Cardiac muscle cell (in vitro differentiated cells and primary cell): ENCODE measurements around the gene USP32. TPM values are rescaled to one million over a fixed set of nuclear protein-coding genes. Genes with fewer than 3 reads are reported as not detected.
"Not testable (repeated sequence)": the region's sequence is repeated elsewhere in the genome, so short reads cannot be mapped to it uniquely, and the experiment has no call there.

Experiments
- DNase-seq, 2 donors: peaks; one replicate each; pipeline versions ENCODE4 v3.0.0 to v3.0.0-alpha.2; 2010 to 2017; ENCODE audit warnings: low read depth in 1 of 2, low spot score in 1 of 2
- H3K27ac ChIP-seq: fragments of 200-600 bp; sonication (generic); 2 replicates; pipeline ENCODE4 v1.5.1; 2016
- H3K27me3 ChIP-seq: fragments of 200-600 bp; sonication (generic); 2 replicates; pipeline ENCODE4 v1.6.0; 2016; ENCODE audit warnings: control low read depth
- H3K36me3 ChIP-seq: fragments of 200-600 bp; sonication (generic); 2 replicates; pipeline ENCODE4 v1.5.1; 2016; ENCODE audit warnings: control low read depth
- H3K4me1 ChIP-seq: fragments of 200-600 bp; sonication (generic); 2 replicates; pipeline ENCODE4 v1.8.1; 2017; ENCODE audit warnings: low read depth, mild to moderate bottlenecking, mixed run types
- H3K4me3 ChIP-seq: fragments of 200-600 bp; sonication (generic); 2 replicates; pipeline ENCODE4 v1.5.1; 2016; ENCODE audit warnings: mild to moderate bottlenecking
- H3K9me3 ChIP-seq: fragments of 200-600 bp; sonication (generic); 2 replicates; pipeline ENCODE4 v1.5.1; 2017; ENCODE audit warnings: low read depth, mild to moderate bottlenecking, control low read depth
- polyA plus RNA-seq: library from polyadenylated mRNA; unstranded; fragments of >200 nt; fragmentation: Nextera tagmentation; extraction: Ambion mirVana; gene quantifications from 2 replicates; pipeline ENCODE4 v1.2.1, GENCODE V29; 2016
- total RNA-seq: library from RNA; depleted of rRNA; stranded (reverse); fragments of >200 nt; gene quantifications from 2 replicates; pipeline ENCODE4 v1.2.3, GENCODE V29; 2016
- TF ChIP-seq, protein P1 (sequence below): IDR thresholded peaks from 2 replicates; pipeline ENCODE4 v1.5.1; 2012; ENCODE audit warnings: low read depth, mild to moderate bottlenecking, low read length

The USP32 gene
- total and polyA plus RNA-seq, 2 experiments from 2014 or later = 19.7 to 32.2 TPM

DNA sequence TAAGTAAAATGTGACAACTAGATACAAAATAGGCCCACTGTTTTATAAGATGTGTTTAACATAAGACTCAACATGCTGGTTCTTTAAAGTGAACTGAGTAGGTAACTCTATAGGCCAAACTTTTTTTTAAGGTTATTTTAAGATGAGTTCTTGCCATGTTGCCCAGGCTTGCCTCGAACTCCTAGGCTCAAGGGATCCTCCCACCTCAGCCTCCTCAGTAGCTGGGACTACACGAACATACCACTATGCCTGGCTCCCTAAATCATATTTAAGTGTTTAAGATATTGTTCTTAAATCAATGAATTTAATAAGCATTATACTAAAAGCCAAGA is 69.9 kb downstream of the USP32 start:
- DNase-seq = no peak
- TF ChIP-seq, protein P1, sequence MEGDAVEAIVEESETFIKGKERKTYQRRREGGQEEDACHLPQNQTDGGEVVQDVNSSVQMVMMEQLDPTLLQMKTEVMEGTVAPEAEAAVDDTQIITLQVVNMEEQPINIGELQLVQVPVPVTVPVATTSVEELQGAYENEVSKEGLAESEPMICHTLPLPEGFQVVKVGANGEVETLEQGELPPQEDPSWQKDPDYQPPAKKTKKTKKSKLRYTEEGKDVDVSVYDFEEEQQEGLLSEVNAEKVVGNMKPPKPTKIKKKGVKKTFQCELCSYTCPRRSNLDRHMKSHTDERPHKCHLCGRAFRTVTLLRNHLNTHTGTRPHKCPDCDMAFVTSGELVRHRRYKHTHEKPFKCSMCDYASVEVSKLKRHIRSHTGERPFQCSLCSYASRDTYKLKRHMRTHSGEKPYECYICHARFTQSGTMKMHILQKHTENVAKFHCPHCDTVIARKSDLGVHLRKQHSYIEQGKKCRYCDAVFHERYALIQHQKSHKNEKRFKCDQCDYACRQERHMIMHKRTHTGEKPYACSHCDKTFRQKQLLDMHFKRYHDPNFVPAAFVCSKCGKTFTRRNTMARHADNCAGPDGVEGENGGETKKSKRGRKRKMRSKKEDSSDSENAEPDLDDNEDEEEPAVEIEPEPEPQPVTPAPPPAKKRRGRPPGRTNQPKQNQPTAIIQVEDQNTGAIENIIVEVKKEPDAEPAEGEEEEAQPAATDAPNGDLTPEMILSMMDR = no peak
- H3K36me3 ChIP-seq = no peaks in the 10 kb centered on the region
- no peaks in the 10 kb centered on the region for H3K4me1 ChIP-seq
- no peak overlapping the region for H3K27ac ChIP-seq
- H3K27me3 ChIP-seq = no peaks in the 10 kb centered on the region
- H3K9me3 ChIP-seq = no peaks in the 10 kb centered on the region
- no peak overlapping the region for H3K4me3 ChIP-seq

DNA sequence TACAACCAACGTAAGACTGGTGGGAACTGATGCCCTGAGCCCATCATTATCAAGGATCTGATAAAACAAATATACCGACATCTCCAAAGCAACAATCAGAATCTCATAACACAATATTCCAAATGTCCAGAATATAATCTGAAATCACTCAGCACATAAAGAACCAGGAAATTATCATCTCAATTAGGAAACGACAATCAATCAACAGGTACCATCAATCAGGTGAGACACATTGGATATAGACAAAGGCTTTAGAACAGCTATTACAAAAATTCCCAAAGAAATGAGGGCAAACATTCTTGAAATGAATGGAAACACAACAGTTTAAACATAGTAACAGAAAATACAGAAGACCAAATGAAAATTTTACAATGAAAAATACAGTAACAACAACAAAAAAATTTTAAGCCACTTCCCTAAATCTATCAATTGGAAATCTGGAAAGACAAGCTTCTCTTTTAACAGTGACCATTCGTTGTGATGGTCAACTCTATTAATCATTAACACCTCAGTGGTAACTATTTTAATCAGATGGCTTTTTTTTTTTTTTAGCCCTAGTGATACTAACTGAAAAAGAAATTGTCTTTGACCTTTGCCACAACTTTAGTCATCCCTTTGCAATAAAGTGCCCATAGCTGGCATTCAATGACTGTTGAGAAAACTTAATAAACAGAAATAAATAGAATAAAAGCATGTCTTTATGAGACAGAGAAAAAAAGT is 70.4 kb downstream of the USP32 start:
- H3K27ac ChIP-seq = no peak overlapping the region
- TF ChIP-seq, protein P1 = no peak

DNA sequence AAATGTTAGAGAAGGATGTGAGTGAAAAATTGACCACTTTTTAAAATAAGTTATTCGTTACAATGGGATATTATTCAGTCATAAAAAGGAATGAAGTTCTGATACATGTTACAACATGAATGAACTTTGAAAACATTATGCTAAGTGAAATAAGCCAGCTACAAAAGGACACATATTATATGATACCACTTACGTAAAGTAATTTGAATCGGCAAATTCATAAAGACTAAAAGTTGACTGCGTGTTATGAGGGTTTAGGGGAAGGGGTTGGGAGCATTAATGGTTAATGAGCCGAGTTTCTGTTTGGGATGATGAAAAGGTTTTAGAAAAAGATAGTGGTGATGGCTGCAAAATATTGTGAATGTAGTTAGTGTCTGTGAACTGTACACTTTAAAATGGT is 73.1 kb downstream of the USP32 start:
- TF ChIP-seq, protein P1 = no peak
- Histone ChIP-seq H3K9me3 (no peaks in the 10 kb centered on the region), H3K4me3 (no peak overlapping the region), H3K27me3 (no peaks in the 10 kb centered on the region), H3K36me3 (no peaks in the 10 kb centered on the region), H3K4me1 (no peaks in the 10 kb centered on the region), H3K27ac (no peak overlapping the region)
- DNase-seq = no peak

More for the DNA sequence above, 70.4 kb downstream of the USP32 start:
- Histone ChIP-seq H3K27me3 (no peaks in the 10 kb centered on the region), H3K9me3 (no peaks in the 10 kb centered on the region), H3K36me3 (no peaks in the 10 kb centered on the region), H3K4me3 (no peak overlapping the region), H3K4me1 (no peaks in the 10 kb centered on the region)
- no peak for DNase-seq

DNA sequence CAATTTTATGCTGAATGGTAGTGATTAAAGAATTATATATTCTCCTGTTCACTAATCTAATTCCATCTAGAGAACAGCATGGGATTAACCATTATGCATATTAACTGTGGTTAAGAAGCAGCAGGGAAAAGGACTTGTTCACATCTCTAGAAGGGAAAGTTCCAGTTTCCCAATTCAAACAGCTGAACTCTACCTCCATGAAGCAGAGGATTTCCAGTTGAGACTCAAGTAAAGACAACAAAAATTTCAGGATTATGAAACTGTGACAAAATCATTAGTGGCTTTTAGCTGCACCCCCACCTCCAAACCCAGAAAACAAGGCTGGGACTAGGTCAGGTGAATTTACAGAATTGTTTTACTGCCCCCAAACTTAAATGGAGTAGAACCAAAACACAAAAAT is 73.6 kb downstream of the USP32 start:
- no peak overlapping the region for H3K4me3 ChIP-seq
- H3K4me1 ChIP-seq = no peaks in the 10 kb centered on the region
- no peaks in the 10 kb centered on the region for H3K36me3 ChIP-seq
- DNase-seq = no peak
- no peaks in the 10 kb centered on the region for H3K9me3 ChIP-seq
- H3K27ac ChIP-seq = no peak overlapping the region
- no peaks in the 10 kb centered on the region for H3K27me3 ChIP-seq
- TF ChIP-seq, protein P1 = no peak

DNA sequence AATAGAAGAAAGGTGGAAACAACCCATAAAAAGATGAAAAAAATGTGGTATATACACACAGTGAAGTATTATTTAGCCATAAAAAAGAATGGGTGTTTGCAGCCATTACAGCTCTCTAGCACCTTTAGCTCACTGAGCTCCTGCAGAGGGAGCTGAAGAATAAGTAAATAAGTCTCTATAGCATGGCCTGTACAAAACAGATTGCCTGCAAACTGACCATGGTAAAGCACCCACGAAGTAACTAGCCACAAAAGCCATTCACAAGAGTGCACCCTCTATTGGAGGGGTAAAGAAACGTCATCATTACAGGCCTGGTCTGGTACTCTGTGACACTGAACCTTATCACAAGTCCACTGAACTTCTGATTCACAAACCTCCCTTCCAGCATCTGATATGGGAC is 76.3 kb downstream of the USP32 start:
- Histone ChIP-seq H3K4me1 (no peaks in the 10 kb centered on the region), H3K4me3 (no peak overlapping the region), H3K9me3 (no peaks in the 10 kb centered on the region), H3K36me3 (no peaks in the 10 kb centered on the region), H3K27me3 (no peaks in the 10 kb centered on the region), H3K27ac (no peak overlapping the region)
- TF ChIP-seq, protein P1 = peak; percentile 9
- no peak for DNase-seq

DNA sequence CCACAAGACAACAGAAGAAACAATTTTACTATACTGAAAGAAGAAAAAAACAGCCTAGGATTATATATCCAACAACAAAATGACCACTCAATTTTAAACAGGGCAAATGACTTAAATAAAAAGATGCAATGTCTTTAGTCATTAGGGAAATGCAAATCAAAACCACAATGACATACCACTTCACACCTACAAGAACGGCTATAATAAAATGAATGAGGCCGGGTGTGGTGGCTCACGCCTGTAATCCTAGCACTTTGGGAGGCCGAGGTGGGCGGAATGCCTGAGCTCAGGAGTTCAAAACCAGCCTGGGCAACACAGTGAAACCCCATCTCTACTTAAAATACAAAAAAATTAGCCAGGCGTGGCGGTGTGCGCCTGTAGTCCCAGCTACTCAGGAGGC is 77.0 kb downstream of the USP32 start:
- H3K27ac ChIP-seq, H3K27me3 ChIP-seq, H3K4me3 ChIP-seq, H3K36me3 ChIP-seq, H3K4me1 ChIP-seq, H3K9me3 ChIP-seq, DNase-seq: not testable (repeated sequence)
